ENCODE data around the gene POLR1E.

Gene POLR1E

GRCh38 chr9:37486256-37486615, 488 bp downstream of the POLR1E start:
- in situ Hi-C loops (cut with HindIII; ENCODE audit: low sequenced_read_pairs), result loop anchor here (5.0 kb wide), 1 partner anchor 91 kb away; the partner anchor contains the start of gene FBXO10
- TF ChIP-seq, protein P1, sequence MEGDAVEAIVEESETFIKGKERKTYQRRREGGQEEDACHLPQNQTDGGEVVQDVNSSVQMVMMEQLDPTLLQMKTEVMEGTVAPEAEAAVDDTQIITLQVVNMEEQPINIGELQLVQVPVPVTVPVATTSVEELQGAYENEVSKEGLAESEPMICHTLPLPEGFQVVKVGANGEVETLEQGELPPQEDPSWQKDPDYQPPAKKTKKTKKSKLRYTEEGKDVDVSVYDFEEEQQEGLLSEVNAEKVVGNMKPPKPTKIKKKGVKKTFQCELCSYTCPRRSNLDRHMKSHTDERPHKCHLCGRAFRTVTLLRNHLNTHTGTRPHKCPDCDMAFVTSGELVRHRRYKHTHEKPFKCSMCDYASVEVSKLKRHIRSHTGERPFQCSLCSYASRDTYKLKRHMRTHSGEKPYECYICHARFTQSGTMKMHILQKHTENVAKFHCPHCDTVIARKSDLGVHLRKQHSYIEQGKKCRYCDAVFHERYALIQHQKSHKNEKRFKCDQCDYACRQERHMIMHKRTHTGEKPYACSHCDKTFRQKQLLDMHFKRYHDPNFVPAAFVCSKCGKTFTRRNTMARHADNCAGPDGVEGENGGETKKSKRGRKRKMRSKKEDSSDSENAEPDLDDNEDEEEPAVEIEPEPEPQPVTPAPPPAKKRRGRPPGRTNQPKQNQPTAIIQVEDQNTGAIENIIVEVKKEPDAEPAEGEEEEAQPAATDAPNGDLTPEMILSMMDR (IDR thresholded peaks at IDR 0.05; ENCODE audit: low read depth, low read length, missing control alignments), result no peak
- DNase-seq (ENCODE audit: low read depth), result no peak
- H3K4me3 ChIP-seq (ENCODE audit: low read depth, low read length), result peak overlapping the region; percentile 89

- TF ChIP-seq, protein P1 (IDR thresholded peaks at IDR 0.05; ENCODE audit: low read depth, low read length, missing control alignments), result no peak
- DNase-seq (ENCODE audit: low read depth), result peak; percentile 97
- H3K4me3 ChIP-seq (ENCODE audit: low read depth, low read length), result peak overlapping the region; percentile 89
- in situ Hi-C loops (cut with HindIII; ENCODE audit: low sequenced_read_pairs), result loop anchor here (5.0 kb wide), 1 partner anchor 90 kb away; the partner anchor contains the start of gene FBXO10
Measured at GRCh38 chr9:37486616-37487548, 1.1 kb downstream of the POLR1E start.

GRCh38 chr9:37491939-37492338, 6.2 kb downstream of the POLR1E start:
- no peak overlapping the region for H3K4me3 ChIP-seq (ENCODE audit: low read depth, low read length)
- DNase-seq (ENCODE audit: low read depth), result no peak
- in situ Hi-C loops (cut with HindIII; ENCODE audit: low sequenced_read_pairs), result no loop called here
- TF ChIP-seq, protein P1 (IDR thresholded peaks at IDR 0.05; ENCODE audit: low read depth, low read length, missing control alignments), result no peak

DNA sequence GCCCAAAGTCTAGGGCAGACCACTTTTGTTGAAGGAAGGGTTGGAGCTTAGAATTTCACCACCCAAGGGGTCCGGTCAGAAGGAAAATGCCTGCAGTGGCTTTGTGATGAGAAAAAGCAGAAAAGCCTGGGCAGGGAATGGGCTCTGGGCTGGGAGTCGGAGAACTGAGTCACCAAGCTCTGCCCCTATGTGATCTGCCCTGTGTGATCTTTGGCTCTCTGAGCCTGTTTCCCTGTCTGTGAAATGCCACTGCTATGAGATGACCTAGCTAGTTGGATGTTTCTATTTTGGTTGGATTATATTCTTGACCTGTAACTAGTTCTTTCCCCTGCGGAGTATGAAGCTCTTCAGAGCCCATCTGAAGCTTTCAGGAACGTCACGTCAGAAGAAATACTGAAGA, 9.8 kb downstream of the POLR1E start:
- TF ChIP-seq, protein P1 (IDR thresholded peaks at IDR 0.05; ENCODE audit: low read depth, low read length, missing control alignments), result no peak
- in situ Hi-C loops (cut with HindIII; ENCODE audit: low sequenced_read_pairs), result no loop called here
- DNase-seq (ENCODE audit: low read depth), result no peak
- H3K4me3 ChIP-seq (ENCODE audit: low read depth, low read length), result no peak overlapping the region

DNA sequence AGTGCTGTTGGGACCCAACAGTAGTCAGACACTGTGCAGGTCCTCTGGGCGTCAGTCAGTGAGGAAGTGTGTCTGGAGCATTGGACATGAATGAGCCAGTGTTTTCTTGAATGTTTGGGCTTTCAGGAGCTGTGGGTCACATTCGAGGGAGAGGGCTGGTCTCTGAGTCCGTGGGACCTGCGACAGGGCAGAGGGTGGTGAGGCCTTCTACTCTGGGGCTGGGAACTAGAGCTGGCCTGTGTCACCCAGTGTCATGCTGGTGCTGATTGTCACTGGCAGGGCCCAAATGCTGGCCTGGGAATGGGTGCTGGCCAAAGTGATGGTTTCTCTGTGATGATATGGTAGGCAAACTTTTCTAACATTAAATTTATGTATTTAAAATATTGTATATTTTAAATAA, 10.3 kb downstream of the POLR1E start:
- DNase-seq (ENCODE audit: low read depth), result no peak
- TF ChIP-seq, protein P1 (IDR thresholded peaks at IDR 0.05; ENCODE audit: low read depth, low read length, missing control alignments), result no peak
- no peak overlapping the region for H3K4me3 ChIP-seq (ENCODE audit: low read depth, low read length)
- in situ Hi-C loops (cut with HindIII; ENCODE audit: low sequenced_read_pairs), result no loop called here

DNA sequence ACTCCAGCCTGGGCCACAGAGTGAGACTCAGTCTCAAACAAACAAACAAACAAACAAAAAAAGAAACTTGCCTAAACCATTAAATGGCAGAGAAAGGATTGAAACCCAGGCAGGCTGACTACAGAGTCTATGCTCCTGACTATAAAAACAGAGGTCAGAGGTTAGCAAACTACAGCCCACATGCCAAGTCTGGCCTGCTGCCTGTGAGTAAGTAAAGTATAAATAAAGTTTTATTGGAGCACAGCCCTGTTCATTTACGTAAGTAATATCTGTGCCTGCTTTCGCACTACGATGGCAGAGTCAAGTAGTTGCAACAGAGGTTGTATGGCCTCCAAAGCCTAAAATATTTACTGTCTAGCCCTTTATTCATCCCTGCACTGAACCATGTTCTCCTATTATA, 11.6 kb downstream of the POLR1E start:
- TF ChIP-seq, protein P1 (IDR thresholded peaks at IDR 0.05; ENCODE audit: low read depth, low read length, missing control alignments), result no peak
- H3K4me3 ChIP-seq (ENCODE audit: low read depth, low read length), result no peak overlapping the region
- no peak for DNase-seq (ENCODE audit: low read depth)
- in situ Hi-C loops (cut with HindIII; ENCODE audit: low sequenced_read_pairs), result no loop called here
